Breast epithelium (tissue), 4 donors: ENCODE data around the gene PITPNM1. TPM values are rescaled to one million over a fixed set of nuclear protein-coding genes. Genes with fewer than 3 reads are reported as not detected.
"Not testable (repeated sequence)": the region's sequence is repeated elsewhere in the genome, so short reads cannot be mapped to it uniquely, and the experiment has no call there.

Experiments
- DNase-seq, 2 donors: peaks; one replicate each; pipeline ENCODE4 v3.0.0-alpha.2; 2019; ENCODE audit warnings: low spot score in 2 of 2
- H3K27ac ChIP-seq, 2 donors: fragments of 200-600 bp; sonication (generic) in 1 of 2; one replicate each; pipeline ENCODE4 v1.5.1; 2016 to 2019; ENCODE audit warnings: mild to moderate bottlenecking in 1 of 2
- H3K27me3 ChIP-seq, 2 donors: fragments of 200-600 bp; sonication (generic) in 1 of 2; one replicate each; pipeline versions ENCODE4 v1.5.1 to v1.6.0; 2017 to 2019; ENCODE audit warnings: control low read depth in 1 of 2, mild to moderate bottlenecking in 1 of 2
- H3K36me3 ChIP-seq: fragments of 200-600 bp; one replicate; pipeline ENCODE4 v1.5.1; 2019
- H3K4me1 ChIP-seq, 2 donors: fragments of 200-600 bp; sonication (generic); one replicate each; pipeline ENCODE4 v1.5.1; 2016 to 2019; ENCODE audit warnings: control low read depth in 1 of 2
- H3K4me3 ChIP-seq, 3 donors: fragments of 200-600 bp; sonication (generic); 1 replicate in 2 of 3; 2 replicates in 1 of 3; pipeline ENCODE4 v1.5.1; 2016 to 2019; ENCODE audit warnings: mild to moderate bottlenecking in 3 of 3, moderate library complexity in 2 of 3
- H3K9me3 ChIP-seq, 2 donors: fragments of 200-600 bp; sonication (generic) in 1 of 2; one replicate each; pipeline ENCODE4 v1.5.1; 2016 to 2019; ENCODE audit warnings: control low read depth in 1 of 2
- CTCF ChIP-seq, 3 donors: fragments of 450-650 bp; IDR thresholded peaks; one replicate each; pipeline ENCODE4 v1.5.1; 2016 to 2017; ENCODE audit warnings: antibody characterized with exemption in 3 of 3, mild to moderate bottlenecking in 3 of 3, moderate library complexity in 3 of 3
- POLR2A ChIP-seq: fragments of 450-650 bp; IDR thresholded peaks from one replicate; pipeline ENCODE4 v1.6.1; 2016; ENCODE audit warnings: antibody characterized with exemption, mild to moderate bottlenecking, moderate library complexity
- POLR2AphosphoS5 ChIP-seq, 3 donors: sonication (generic); formaldehyde crosslinking; IDR thresholded peaks; one replicate each; pipeline ENCODE4 v1.6.1; 2017; ENCODE audit warnings: antibody characterized with exemption in 3 of 3
- intact Hi-C: fragments of 100-400 bp; cut with DNase I; formaldehyde crosslinking; loops from one replicate; pipeline ENCODE4 v1.15.1; 2023; ENCODE audit warnings: low total_unique reads
- total RNA-seq, 3 donors: library from RNA; depleted of rRNA; stranded (reverse); fragments of >200 nt; gene quantifications; one replicate each; pipeline ENCODE4 v1.1.0, GENCODE V29; 2016

The PITPNM1 gene
- total RNA-seq, 3 donors from 2014 or later = 6.4 to 20.0 (median 11.7) TPM

GRCh38 chr11:67482275-67482826, 22.8 kb downstream of the PITPNM1 start:
- no peak for DNase-seq
- intact Hi-C loops = no loop called here
- H3K27me3 ChIP-seq = no peaks in the 10 kb centered on the region
- peak overlapping the region; percentile 50 to 89 (median 66) for H3K4me3 ChIP-seq
- H3K9me3 ChIP-seq = no peaks in the 10 kb centered on the region
- no peaks in the 10 kb centered on the region for H3K36me3 ChIP-seq
- peak overlapping the region; percentile 89 to 95 for H3K27ac ChIP-seq
- peaks cover 0 to 7% of the 10 kb centered on the region in 2 donors for H3K4me1 ChIP-seq
- TF ChIP-seq POLR2A (no peak), POLR2AphosphoS5 (IDR thresholded peaks at IDR 0.05) (no peak), CTCF (IDR thresholded peaks at IDR 0.05) (no peak)

- H3K4me3 ChIP-seq, H3K4me1 ChIP-seq, H3K27ac ChIP-seq, H3K27me3 ChIP-seq, H3K36me3 ChIP-seq, H3K9me3 ChIP-seq, intact Hi-C loops, DNase-seq: not testable (repeated sequence)
These were observed 27.7 kb downstream of the PITPNM1 start for GRCh38 chr11:67477344-67478050.

DNA sequence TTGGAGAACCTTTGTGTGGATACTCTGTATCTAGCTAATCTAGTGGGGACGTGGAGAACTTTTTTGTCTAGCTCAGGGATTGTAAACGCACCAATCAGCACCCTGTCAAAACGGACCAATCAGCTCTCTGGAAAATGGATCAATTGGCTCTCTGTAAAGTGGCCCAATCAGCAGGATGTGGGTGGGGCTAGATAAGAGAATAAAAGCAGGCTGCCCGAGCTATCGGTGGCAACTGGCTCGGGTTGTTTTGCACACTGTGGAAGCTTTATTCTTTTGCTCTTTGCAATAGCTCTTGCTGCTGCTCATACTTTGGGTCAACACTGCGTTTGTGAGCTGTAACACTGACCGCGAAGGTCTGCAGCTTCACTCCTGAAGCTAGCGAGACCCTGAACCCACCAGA, 28.5 kb downstream of the PITPNM1 start:
- H3K27ac ChIP-seq, H3K4me1 ChIP-seq, H3K9me3 ChIP-seq, intact Hi-C loops, DNase-seq, H3K4me3 ChIP-seq, H3K36me3 ChIP-seq, H3K27me3 ChIP-seq: not testable (repeated sequence)

DNA sequence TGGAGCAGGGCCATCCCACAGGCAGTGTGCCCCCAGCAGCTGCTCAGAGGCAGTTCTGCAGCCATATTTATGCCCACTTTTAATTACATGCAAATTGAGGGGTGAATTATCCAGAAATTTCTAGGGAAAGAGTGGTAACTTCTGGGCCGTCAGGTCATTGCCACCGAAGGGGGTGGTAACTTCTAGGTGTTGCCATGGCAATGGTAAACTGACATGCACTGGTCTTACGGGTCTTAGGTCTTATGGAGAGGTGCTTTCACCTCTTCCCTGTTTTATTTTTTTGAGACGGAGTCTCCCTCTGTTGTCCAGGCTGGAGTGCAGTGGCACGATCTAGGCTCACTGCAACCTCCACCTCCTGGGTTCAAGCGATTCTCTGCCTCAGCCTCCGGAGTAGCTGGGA, 32.3 kb downstream of the PITPNM1 start:
- H3K9me3 ChIP-seq = no peaks in the 10 kb centered on the region
- TF ChIP-seq POLR2A = no peak
- no peak for TF ChIP-seq POLR2AphosphoS5 (IDR thresholded peaks at IDR 0.05)
- TF ChIP-seq CTCF (IDR thresholded peaks at IDR 0.05) = no peak
- no peak overlapping the region for H3K27ac ChIP-seq
- H3K36me3 ChIP-seq = no peaks in the 10 kb centered on the region
- intact Hi-C loops = loop anchor here (2.0 kb wide), 1 partner anchor 38 kb away; no protein-coding TSS in a partner anchor
- DNase-seq = no peak
- no peak overlapping the region for H3K4me3 ChIP-seq
- H3K4me1 ChIP-seq = no peaks in the 10 kb centered on the region
- H3K27me3 ChIP-seq = no peaks in the 10 kb centered on the region

DNA sequence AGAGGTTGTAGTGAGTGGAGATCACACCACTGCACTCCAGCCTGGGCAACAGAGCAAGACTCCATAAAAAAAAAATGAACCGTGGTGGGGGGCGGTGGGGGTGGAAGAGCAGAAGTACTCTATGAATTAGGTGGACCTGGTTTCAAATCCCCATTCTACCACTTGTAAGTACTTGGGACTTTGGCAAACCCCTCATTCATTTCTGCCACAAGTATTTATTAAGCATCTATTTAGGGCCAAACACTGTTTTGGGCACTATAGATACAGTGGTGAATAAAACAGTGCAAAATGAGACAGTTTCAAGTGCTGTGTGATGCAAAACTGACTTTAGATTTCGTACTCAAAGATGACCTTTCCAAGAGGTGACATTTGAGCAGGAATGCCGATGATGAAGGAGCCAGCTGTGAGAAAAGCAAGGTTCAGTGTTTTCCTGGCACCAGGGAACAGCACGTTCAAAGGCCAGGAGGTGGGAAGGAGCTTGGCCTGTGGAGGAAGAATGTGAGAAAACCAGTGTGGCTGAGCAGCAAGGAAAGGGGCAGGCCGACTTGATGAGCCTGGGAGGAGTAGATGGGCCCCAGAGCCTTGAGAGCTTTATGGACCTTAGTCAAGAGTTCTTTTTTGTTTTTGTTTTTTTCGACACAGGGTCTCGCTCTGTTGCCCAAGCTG, 34.7 kb downstream of the PITPNM1 start:
- Histone ChIP-seq H3K27ac (no peak overlapping the region), H3K27me3 (no peaks in the 10 kb centered on the region), H3K4me3 (no peak overlapping the region), H3K4me1 (peaks cover 4 to 5% of the 10 kb centered on the region in 2 donors), H3K36me3 (no peaks in the 10 kb centered on the region), H3K9me3 (no peaks in the 10 kb centered on the region)
- DNase-seq = no peak
- no peak for TF ChIP-seq POLR2AphosphoS5 (IDR thresholded peaks at IDR 0.05)
- no peak for TF ChIP-seq POLR2A
- no peak for TF ChIP-seq CTCF (IDR thresholded peaks at IDR 0.05)
- intact Hi-C loops = no loop called here

DNA sequence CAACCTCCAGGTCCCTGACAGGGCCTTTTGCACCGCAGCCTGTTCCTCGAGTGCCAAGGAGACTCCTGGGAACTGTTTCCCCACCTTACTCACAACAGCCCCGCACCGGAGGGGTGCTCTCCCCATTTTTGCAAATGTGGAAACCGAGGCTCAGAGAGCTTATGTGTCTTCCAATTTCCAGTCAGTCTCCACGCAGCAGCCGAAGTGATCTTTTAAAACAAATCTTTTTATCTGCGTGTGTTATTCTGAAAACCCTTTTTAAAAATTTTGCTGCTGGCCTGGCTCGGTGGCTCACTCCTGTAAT, 35.7 kb downstream of the PITPNM1 start:
- TF ChIP-seq CTCF (IDR thresholded peaks at IDR 0.05) (peak in 1 of 3 donors; percentile 7), POLR2A (no peak)
- Histone ChIP-seq H3K27me3 (no peaks in the 10 kb centered on the region), H3K27ac (peak overlapping the region; percentile 88 to 93), H3K4me1 (peaks cover 4 to 5% of the 10 kb centered on the region in 2 donors), H3K4me3 (peak overlapping the region; percentile 76 to 85 (median 80)), H3K9me3 (no peaks in the 10 kb centered on the region), H3K36me3 (no peaks in the 10 kb centered on the region)
- intact Hi-C loops = no loop called here
- DNase-seq = no peak
